Neural crest cell (in vitro differentiated cells): ENCODE measurements around the gene PC. TPM values are rescaled to one million over a fixed set of nuclear protein-coding genes. Genes with fewer than 3 reads are reported as not detected.
A peak's percentile ranks its signal among the peaks of the same experiment; 100 is the strongest.

Experiments used
- DNase-seq: peaks from one replicate; pipeline ENCODE4 v3.0.0; 2021; ENCODE audit warnings: low read depth, mixed read lengths, low spot score
- H3K27ac Mint-ChIP-seq: one replicate; pipeline ENCODE4 v1.8.0; 2021; ENCODE audit warnings: mild to moderate bottlenecking, mixed read lengths; ENCODE audit not compliant: unreplicated experiment
- H3K27me3 Mint-ChIP-seq: 2 replicates; pipeline ENCODE4 v1.8.0; 2021; ENCODE audit warnings: low read depth, mild to moderate bottlenecking, mixed read lengths
- H3K36me3 Mint-ChIP-seq: 2 replicates; pipeline ENCODE4 v1.8.0; 2021; ENCODE audit warnings: low read depth, mild to moderate bottlenecking, mixed read lengths
- H3K4me1 Mint-ChIP-seq: 2 replicates; pipeline ENCODE4 v1.8.0; 2021; ENCODE audit warnings: mixed read lengths
- H3K4me3 Mint-ChIP-seq: one replicate; pipeline ENCODE4 v1.8.0; 2021; ENCODE audit warnings: mild to moderate bottlenecking, mixed read lengths
- H3K9me3 Mint-ChIP-seq: 2 replicates; pipeline ENCODE4 v1.8.0; 2021; ENCODE audit warnings: mixed read lengths
- total RNA-seq: library from RNA; stranded (reverse); gene quantifications from 2 replicates; pipeline ENCODE4 v1.2.1, GENCODE V29; 2021
- TF ChIP-seq, protein P1 (sequence below): fragments of 200-600 bp; sonication (generic); conservative IDR thresholded peaks from 2 replicates; pipeline ENCODE4 v1.5.0; 2021; ENCODE audit warnings: antibody characterized with exemption, mild to moderate bottlenecking

PC gene
- total RNA-seq, 1 donor from 2014 or later, result 53.6 TPM

DNA sequence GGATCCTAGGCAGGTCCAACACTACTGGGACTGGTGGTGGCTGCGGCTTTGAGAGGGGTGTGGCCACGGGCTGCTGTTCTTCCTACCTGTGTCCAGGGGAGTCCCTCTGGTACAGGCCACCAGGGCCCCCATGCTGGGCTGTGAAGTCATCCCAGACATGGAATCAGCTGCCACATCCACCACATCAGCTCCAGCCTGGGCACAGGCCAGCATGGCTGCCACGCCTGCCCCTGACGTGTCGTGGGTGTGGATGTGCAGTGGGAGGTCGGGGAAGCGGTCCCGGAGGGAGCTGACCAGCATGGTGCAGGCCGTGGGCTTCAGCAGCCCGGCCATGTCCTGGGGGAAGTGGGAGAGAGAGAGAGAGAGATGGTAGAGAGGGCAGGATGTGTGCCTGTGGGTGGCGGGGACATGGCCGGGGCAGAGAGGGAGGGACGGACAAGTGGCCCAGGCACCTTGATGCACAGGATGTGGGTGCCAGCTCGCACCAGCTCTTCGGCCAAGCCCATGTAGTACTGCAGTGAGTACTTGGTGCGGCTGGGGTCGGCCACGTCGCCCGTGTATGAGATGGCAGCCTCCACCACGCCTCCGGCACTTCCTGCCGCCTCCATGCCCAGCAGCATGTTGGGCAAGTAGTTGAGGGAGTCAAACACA, 107.5 kb downstream of the PC start:
- H3K27me3 Mint-ChIP-seq, result no peaks in the 10 kb centered on the region
- no peaks in the 10 kb centered on the region for H3K9me3 Mint-ChIP-seq
- DNase-seq, result no peak
- TF ChIP-seq, protein P1, sequence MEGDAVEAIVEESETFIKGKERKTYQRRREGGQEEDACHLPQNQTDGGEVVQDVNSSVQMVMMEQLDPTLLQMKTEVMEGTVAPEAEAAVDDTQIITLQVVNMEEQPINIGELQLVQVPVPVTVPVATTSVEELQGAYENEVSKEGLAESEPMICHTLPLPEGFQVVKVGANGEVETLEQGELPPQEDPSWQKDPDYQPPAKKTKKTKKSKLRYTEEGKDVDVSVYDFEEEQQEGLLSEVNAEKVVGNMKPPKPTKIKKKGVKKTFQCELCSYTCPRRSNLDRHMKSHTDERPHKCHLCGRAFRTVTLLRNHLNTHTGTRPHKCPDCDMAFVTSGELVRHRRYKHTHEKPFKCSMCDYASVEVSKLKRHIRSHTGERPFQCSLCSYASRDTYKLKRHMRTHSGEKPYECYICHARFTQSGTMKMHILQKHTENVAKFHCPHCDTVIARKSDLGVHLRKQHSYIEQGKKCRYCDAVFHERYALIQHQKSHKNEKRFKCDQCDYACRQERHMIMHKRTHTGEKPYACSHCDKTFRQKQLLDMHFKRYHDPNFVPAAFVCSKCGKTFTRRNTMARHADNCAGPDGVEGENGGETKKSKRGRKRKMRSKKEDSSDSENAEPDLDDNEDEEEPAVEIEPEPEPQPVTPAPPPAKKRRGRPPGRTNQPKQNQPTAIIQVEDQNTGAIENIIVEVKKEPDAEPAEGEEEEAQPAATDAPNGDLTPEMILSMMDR, result no peak
- peak overlapping the region; percentile 19 for H3K27ac Mint-ChIP-seq
- H3K4me3 Mint-ChIP-seq, result peak overlapping the region; percentile 79
- peaks cover 2% of the 10 kb centered on the region for H3K36me3 Mint-ChIP-seq
- H3K4me1 Mint-ChIP-seq, result peaks cover 6% of the 10 kb centered on the region

DNA sequence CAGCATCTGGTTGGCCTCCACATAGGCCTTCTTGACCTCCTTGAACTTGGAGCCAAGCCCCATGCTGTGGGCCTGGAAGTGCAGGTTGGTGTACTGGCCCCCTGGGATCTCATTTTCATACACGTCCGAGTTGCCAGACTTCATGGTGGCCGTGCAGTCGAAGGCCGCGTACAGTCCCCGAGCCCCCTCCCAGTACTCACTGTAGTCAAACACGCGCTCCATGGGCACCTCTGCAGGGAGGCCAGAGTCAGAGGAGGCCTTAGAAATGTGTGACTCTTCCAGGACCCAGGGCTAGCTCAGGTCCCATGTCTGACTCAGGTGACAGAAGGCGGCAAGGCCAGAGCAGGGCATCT, 108.0 kb downstream of the PC start:
- no peaks in the 10 kb centered on the region for H3K9me3 Mint-ChIP-seq
- TF ChIP-seq, protein P1, result no peak
- no peaks in the 10 kb centered on the region for H3K27me3 Mint-ChIP-seq
- no peak overlapping the region for H3K27ac Mint-ChIP-seq
- peaks cover 2% of the 10 kb centered on the region for H3K36me3 Mint-ChIP-seq
- peaks cover 1% of the 10 kb centered on the region for H3K4me1 Mint-ChIP-seq
- H3K4me3 Mint-ChIP-seq, result peak overlapping the region; percentile 41
- no peak for DNase-seq

DNA sequence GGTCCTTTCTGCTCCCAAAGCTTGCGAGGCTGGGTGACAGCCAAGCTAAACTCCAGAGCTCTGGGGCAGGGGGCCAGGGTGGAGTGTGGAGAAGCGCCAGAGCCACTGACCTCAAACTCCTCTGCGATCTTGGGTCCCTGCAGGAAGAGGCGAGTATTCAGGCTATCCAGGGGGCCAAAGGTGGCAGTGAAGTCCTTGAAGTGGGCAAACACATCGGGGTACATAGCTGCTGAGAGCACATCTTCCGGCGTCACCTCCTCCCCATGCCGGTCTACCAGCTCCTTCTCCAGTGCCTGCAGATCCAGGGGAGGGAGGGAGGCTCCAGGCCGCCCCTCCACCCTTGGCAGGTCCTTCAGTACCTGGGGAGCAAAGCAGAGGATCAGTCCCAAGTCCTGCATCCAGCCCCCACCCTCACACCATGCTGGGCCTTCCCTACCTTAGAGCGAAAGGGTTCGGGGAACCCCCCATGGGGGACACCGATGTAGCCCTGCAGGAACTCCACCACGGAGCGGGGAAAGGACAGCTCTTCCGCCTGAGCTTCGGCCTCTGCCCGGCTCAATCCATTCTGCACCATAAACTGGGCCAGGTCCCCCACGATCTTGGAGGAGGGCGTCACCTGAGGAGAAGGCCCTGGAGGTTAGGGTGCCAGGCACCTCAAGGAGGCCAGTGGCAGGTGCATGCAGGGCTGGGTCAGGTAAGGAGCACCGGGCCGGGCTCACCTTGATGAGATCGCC, 108.5 kb downstream of the PC start:
- H3K27ac Mint-ChIP-seq, result no peak overlapping the region
- peaks cover 2% of the 10 kb centered on the region for H3K36me3 Mint-ChIP-seq
- DNase-seq, result no peak
- no peaks in the 10 kb centered on the region for H3K27me3 Mint-ChIP-seq
- H3K4me1 Mint-ChIP-seq, result no peaks in the 10 kb centered on the region
- no peaks in the 10 kb centered on the region for H3K9me3 Mint-ChIP-seq
- TF ChIP-seq, protein P1, result no peak
- H3K4me3 Mint-ChIP-seq, result no peak overlapping the region

DNA sequence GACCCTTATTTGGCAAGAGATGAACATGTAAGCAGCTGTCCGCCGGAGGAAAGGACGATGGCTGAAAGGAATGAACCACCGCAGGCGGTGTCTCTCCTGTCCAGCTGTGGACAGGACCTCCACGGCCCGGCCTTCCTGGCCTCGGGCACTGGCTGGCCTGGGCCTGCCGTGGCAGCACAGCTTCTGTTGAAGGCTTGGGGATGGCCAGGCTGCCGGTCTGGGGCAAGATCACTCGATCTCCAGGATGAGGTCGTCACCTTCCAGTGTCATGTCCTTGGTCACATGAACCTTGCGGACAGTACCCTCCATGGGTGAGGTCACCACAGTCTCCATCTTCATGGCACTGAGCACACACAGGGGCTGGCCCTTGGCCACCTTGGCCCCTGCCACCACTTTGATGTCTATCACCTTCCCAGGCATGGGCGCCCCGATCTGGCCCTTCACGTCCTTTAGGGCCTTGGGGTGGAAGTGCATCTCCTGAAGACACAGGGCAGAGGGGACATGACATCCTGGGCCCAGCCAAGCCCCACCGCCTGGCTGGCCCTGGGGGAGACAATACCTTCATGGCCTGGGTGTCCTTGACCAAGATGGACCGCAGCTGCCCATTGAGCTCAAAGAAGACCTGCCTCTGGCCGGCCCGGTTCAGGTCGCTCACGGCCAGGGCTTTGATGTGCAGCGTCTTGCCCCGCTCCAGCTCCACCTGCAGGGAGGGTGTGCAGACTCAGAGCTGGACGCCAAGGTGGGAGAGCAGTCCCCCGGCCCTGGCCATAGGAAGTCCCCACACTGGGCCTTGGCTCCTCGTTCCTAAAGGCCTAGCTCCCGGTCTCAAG, 109.3 kb downstream of the PC start:
- H3K4me3 Mint-ChIP-seq, result peak overlapping the region; percentile 49
- H3K4me1 Mint-ChIP-seq, result peaks cover 7% of the 10 kb centered on the region
- TF ChIP-seq, protein P1, result no peak
- H3K27ac Mint-ChIP-seq, result no peak overlapping the region
- no peak for DNase-seq
- H3K27me3 Mint-ChIP-seq, result no peaks in the 10 kb centered on the region
- peaks cover 2% of the 10 kb centered on the region for H3K36me3 Mint-ChIP-seq
- H3K9me3 Mint-ChIP-seq, result no peaks in the 10 kb centered on the region

DNA sequence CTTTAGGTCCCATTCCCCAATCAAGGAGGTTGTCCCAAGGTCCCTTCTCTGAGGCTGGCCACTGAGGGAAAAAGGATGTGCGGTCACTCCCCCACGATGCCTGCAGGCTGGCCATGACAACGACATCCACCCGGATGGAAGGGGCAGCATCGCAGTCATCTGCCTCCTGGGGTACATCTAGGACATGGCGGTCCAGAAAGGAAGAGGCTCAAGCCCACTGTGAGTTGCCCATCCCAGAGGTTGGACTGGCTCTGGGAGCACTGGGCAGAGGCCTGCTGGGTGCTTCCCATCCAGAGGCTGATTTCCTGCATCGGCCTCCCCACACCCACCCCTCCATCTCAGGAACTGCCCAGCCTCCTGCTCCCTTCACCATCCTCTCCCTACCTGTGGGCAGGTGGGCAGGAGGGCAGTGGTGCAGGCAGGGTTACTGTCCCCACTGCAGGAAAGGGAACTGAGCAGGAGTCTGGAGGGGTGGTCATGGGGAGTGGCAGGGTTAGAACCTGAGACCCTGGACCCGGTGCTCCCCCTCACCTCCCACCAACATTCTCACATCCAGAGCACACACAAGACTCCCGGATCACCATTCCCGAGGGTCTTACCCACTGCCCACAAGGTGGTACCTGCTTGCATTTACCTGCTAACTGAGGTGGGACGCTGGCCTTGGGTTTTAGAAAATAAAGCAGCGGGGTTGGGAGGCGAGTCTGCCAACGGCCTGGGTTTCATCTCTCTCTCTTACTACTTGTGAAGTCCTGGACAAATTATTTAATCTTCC, 110.5 kb downstream of the PC start:
- peaks cover 9% of the 10 kb centered on the region for H3K4me1 Mint-ChIP-seq
- no peak overlapping the region for H3K27ac Mint-ChIP-seq
- peaks cover 2% of the 10 kb centered on the region for H3K36me3 Mint-ChIP-seq
- H3K4me3 Mint-ChIP-seq, result peak overlapping the region; percentile 49
- TF ChIP-seq, protein P1, result no peak
- DNase-seq, result no peak
- H3K9me3 Mint-ChIP-seq, result no peaks in the 10 kb centered on the region
- H3K27me3 Mint-ChIP-seq, result no peaks in the 10 kb centered on the region
